IPS-18a (cell line): ENCODE results near the gene FOXB1.

ENCODE experiments used
- H3K27ac ChIP-seq: one replicate; pipeline ENCODE4 v1.5.1; 2013; ENCODE audit warnings: low read length
- H3K27me3 ChIP-seq: one replicate; pipeline ENCODE4 v1.6.1; 2013; ENCODE audit warnings: mild to moderate bottlenecking, low read length; ENCODE audit not compliant: control insufficient read depth, insufficient read depth
- H3K36me3 ChIP-seq: one replicate; pipeline ENCODE4 v1.6.1; 2013; ENCODE audit warnings: low read depth, low read length; ENCODE audit not compliant: control insufficient read depth
- H3K4me1 ChIP-seq: one replicate; pipeline ENCODE4 v1.6.1; 2013; ENCODE audit warnings: low read depth, low read length; ENCODE audit not compliant: control insufficient read depth
- H3K4me3 ChIP-seq: one replicate; pipeline ENCODE4 v1.5.1; 2013; ENCODE audit warnings: low read length
- H3K9ac ChIP-seq: one replicate; pipeline ENCODE4 v1.6.1; 2013; ENCODE audit warnings: mild to moderate bottlenecking, low read length, moderate library complexity
- H3K9me3 ChIP-seq: one replicate; pipeline ENCODE4 v1.6.1; 2013; ENCODE audit warnings: low read depth, low read length; ENCODE audit not compliant: control insufficient read depth

The FOXB1 gene

GRCh38 chr15:60039316-60039715 is 35.2 kb downstream of the FOXB1 start:
- Histone ChIP-seq H3K36me3 (no peaks in the 10 kb centered on the region), H3K9me3 (no peaks in the 10 kb centered on the region), H3K27me3 (no peaks in the 10 kb centered on the region), H3K4me3 (no peak overlapping the region), H3K4me1 (peaks cover 27% of the 10 kb centered on the region), H3K27ac (no peak overlapping the region), H3K9ac (no peak overlapping the region)

- Histone ChIP-seq H3K9me3 (no peaks in the 10 kb centered on the region), H3K36me3 (no peaks in the 10 kb centered on the region), H3K4me1 (peaks cover 29% of the 10 kb centered on the region), H3K27ac (no peak overlapping the region), H3K9ac (no peak overlapping the region), H3K4me3 (no peak overlapping the region), H3K27me3 (no peaks in the 10 kb centered on the region)
These were observed 39.8 kb downstream of the FOXB1 start for GRCh38 chr15:60043744-60044435.

- no peak overlapping the region for H3K9ac ChIP-seq
- no peak overlapping the region for H3K27ac ChIP-seq
- H3K4me1 ChIP-seq: peaks cover 29% of the 10 kb centered on the region
- H3K27me3 ChIP-seq: no peaks in the 10 kb centered on the region
- no peaks in the 10 kb centered on the region for H3K36me3 ChIP-seq
- H3K4me3 ChIP-seq: no peak overlapping the region
- peaks cover 3% of the 10 kb centered on the region for H3K9me3 ChIP-seq
These were observed 40.6 kb downstream of the FOXB1 start for GRCh38 chr15:60044636-60045270.

DNA sequence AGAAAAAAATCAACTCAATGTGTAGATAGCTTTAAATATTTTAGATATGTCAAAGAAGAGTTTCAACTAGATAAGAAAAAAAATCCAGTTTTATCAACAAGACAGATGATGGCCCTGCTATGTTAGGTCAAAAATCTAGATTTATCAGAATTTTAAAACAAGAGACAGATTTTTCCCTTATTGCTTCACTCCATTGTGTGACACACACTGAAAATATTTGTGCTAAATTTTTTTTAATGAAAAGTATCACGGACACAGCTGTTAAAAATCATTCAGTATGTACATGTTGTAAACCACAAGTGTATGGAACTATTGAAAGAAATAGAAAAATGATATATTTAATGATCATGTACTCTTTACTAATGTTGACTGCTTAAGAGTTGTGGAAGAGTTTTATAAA is 43.6 kb downstream of the FOXB1 start:
- Histone ChIP-seq H3K36me3 (no peaks in the 10 kb centered on the region), H3K4me3 (no peak overlapping the region), H3K27ac (no peak overlapping the region)

GRCh38 chr15:60049948-60050347 is 45.8 kb downstream of the FOXB1 start:
- Histone ChIP-seq H3K4me3 (no peak overlapping the region), H3K9me3 (peaks cover 11% of the 10 kb centered on the region), H3K36me3 (no peaks in the 10 kb centered on the region), H3K4me1 (peaks cover 2% of the 10 kb centered on the region), H3K9ac (no peak overlapping the region), H3K27ac (no peak overlapping the region), H3K27me3 (no peaks in the 10 kb centered on the region)

More for the DNA sequence above, 43.6 kb downstream of the FOXB1 start:
- Histone ChIP-seq H3K4me1 (peaks cover 13% of the 10 kb centered on the region), H3K27me3 (no peaks in the 10 kb centered on the region), H3K9ac (no peak overlapping the region), H3K9me3 (peaks cover 11% of the 10 kb centered on the region)

- Histone ChIP-seq H3K9me3 (peaks cover 11% of the 10 kb centered on the region), H3K27me3 (no peaks in the 10 kb centered on the region), H3K4me3 (no peak overlapping the region), H3K9ac (no peak overlapping the region), H3K4me1 (no peaks in the 10 kb centered on the region), H3K27ac (no peak overlapping the region), H3K36me3 (no peaks in the 10 kb centered on the region)
These were observed 48.7 kb downstream of the FOXB1 start for GRCh38 chr15:60052796-60053195.

DNA sequence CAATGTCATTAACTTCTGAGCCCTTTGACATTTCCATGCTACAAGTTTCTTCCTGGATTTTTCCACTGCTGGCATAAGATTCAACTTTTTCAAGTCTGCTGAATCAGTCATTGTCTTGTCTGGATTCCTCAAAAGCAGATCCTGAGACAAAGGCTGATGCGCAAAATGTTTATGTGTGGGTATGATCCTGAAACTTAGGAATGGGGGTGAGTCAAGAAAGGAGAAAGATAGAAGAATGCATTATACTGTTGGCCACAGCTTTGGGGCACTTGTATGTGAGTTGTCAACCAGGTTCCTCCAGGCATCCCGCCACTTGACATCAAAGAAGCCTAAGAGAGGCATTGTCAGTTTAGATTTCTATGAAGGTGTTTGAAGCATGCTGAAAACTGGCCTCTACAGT is 50.4 kb downstream of the FOXB1 start:
- H3K36me3 ChIP-seq: no peaks in the 10 kb centered on the region
- H3K27me3 ChIP-seq: no peaks in the 10 kb centered on the region
- no peaks in the 10 kb centered on the region for H3K4me1 ChIP-seq
- peaks cover 10% of the 10 kb centered on the region for H3K9me3 ChIP-seq
- no peak overlapping the region for H3K27ac ChIP-seq
- H3K9ac ChIP-seq: no peak overlapping the region
- H3K4me3 ChIP-seq: no peak overlapping the region
